HepG2 (cell line): ENCODE measurements around the gene SETD1A. TPM values are rescaled to one million over a fixed set of nuclear protein-coding genes. Genes with fewer than 3 reads are reported as not detected.

Experiments
- FOXA3 ChIP-seq: IDR thresholded peaks from 2 replicates; pipeline ENCODE4 v1.6.1; 2016; ENCODE audit warnings: missing genetic modification reagents, missing compliant biosample characterization
- HMG20A ChIP-seq: IDR thresholded peaks from 2 replicates; pipeline ENCODE4 v1.6.1; 2016; ENCODE audit warnings: borderline replicate concordance
- MLLT10 ChIP-seq: sonication (generic); formaldehyde crosslinking; IDR thresholded peaks from 2 replicates; pipeline ENCODE4 v1.4.0; 2020; ENCODE audit warnings: missing genetic modification reagents
- MTA1 ChIP-seq: sonication (generic); formaldehyde crosslinking; IDR thresholded peaks from 2 replicates; pipeline ENCODE4 v1.4.0; 2020; ENCODE audit warnings: missing genetic modification reagents, mild to moderate bottlenecking, borderline replicate concordance
- SKI ChIP-seq: fragments of 450-650 bp; IDR thresholded peaks from one replicate; pipeline ENCODE4 v1.6.1; 2018; ENCODE audit warnings: mild to moderate bottlenecking; ENCODE audit not compliant: partially characterized antibody
- ZFP36 ChIP-seq: fragments of 150-350 bp; IDR thresholded peaks from 2 replicates; pipeline ENCODE4 v1.6.1; 2018; ENCODE audit warnings: borderline replicate concordance, low read length, low read depth; ENCODE audit not compliant: partially characterized antibody
- ZMAT3 ChIP-seq: sonication (generic); formaldehyde crosslinking; conservative IDR thresholded peaks from 2 replicates; pipeline ENCODE4 v1.7.0; 2021; ENCODE audit warnings: missing genetic modification reagents
- ZNF124 ChIP-seq: sonication (generic); formaldehyde crosslinking; IDR thresholded peaks from 2 replicates; pipeline ENCODE4 v1.4.0; 2020; ENCODE audit warnings: missing genetic modification reagents
- ZNF205 ChIP-seq: IDR thresholded peaks from 2 replicates; pipeline ENCODE4 v1.6.1; 2018; ENCODE audit warnings: missing biosample characterization, missing genetic modification reagents
- ZNF441 ChIP-seq: sonication (generic); formaldehyde crosslinking; IDR thresholded peaks from 2 replicates; pipeline ENCODE4 v1.7.0; 2021; ENCODE audit warnings: missing genetic modification reagents, borderline replicate concordance
- ZNF629 ChIP-seq: sonication (generic); formaldehyde crosslinking; conservative IDR thresholded peaks from 2 replicates; pipeline ENCODE4 v1.5.0; 2020; ENCODE audit warnings: missing genetic modification reagents
- ZNF670 ChIP-seq: sonication (generic); formaldehyde crosslinking; IDR thresholded peaks from 2 replicates; pipeline ENCODE4 v1.8.0; 2022; ENCODE audit warnings: mild to moderate bottlenecking, missing genetic modification reagents, borderline replicate concordance
- polyA plus RNA-seq, 8 experiments: library from polyadenylated mRNA; depleted of rRNA in 3 of 8; stranded (reverse) in 7 of 8; unstranded in 1 of 8; fragments of >200 nt; fragmentation: Illumina TruSeq in 4 of 8; extraction: Trizol in 4 of 8; gene quantifications; 2 replicates each; pipeline versions ENCODE4 v1.2.1 to v1.2.3, GENCODE V29; 2011 to 2016; ENCODE audit warnings: low read depth in 4 of 8, missing spikeins in 1 of 8, mixed read lengths in 1 of 8; ENCODE audit not compliant: insufficient read depth in 1 of 8
- total RNA-seq, 5 experiments: library from RNA; depleted of rRNA; stranded (reverse); fragments of >200 nt; fragmentation: Illumina TruSeq; extraction: Trizol; gene quantifications; 2 replicates each; pipeline ENCODE4 v1.2.3, GENCODE V29; 2016; ENCODE audit warnings: low read depth in 1 of 5
- TF ChIP-seq, protein P1 (sequence below): IDR thresholded peaks from 2 replicates; pipeline ENCODE4 v1.6.1; 2012; ENCODE audit warnings: low read length, improper control_type of control experiment
- TF ChIP-seq, protein P2 (sequence below): sonication (generic); formaldehyde crosslinking; IDR thresholded peaks from 2 replicates; pipeline ENCODE4 v1.9.0; 2022; ENCODE audit warnings: low read depth, missing genetic modification reagents
- TF ChIP-seq, protein P3 (sequence below): IDR thresholded peaks from 2 replicates; pipeline ENCODE4 v1.4.0; 2020; ENCODE audit warnings: mild to moderate bottlenecking, missing genetic modification reagents
- TF ChIP-seq, protein P4 (sequence below): sonication (generic); formaldehyde crosslinking; IDR thresholded peaks from 2 replicates; pipeline ENCODE4 v1.4.0; 2020; ENCODE audit warnings: missing genetic modification reagents
- TF ChIP-seq, protein P5 (sequence below): sonication (generic); formaldehyde crosslinking; IDR thresholded peaks from 2 replicates; pipeline ENCODE4 v1.9.0; 2021; ENCODE audit warnings: missing genetic modification reagents, borderline replicate concordance

SETD1A gene
- total and polyA plus RNA-seq, 2 of the 13 experiments (the other 11 are each of a cell fraction or from before 2014, with no cell fraction given): 3.8 to 5.6 TPM

DNA sequence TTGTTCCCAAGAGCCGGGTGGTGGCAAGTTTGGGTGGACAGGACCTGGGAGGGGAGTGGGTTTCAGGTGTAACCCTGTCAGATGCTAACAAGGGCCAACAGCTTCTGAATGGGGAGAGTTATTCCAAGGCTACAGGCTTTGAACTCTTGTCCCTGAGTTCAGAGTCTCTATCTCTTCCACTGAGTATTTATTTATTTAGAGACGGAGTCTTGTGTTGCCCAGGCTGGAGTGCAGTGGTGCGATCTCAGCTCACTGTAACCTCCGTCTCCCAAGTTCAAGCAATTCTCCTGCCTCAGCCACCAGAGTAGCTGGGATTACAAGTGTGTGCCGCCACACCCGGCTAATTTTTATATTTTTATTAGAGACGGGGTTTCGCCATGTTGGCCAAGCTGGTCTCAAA, 2.6 kb upstream of the SETD1A start (continued):
- TF ChIP-seq ZNF629 (CRISPR knock-in tag): 0 out of 2 replicates have a peak, but pooled peaks have one; percentile 21
- no peak for TF ChIP-seq MLLT10
- TF ChIP-seq MTA1 (CRISPR knock-in tag): 0 out of 2 replicates have a peak, but pooled peaks have one; percentile 20
- peak; percentile 35; the same call in 1 of the 2 replicates for TF ChIP-seq FOXA3 (CRISPR knock-in tag)
- TF ChIP-seq ZMAT3 (CRISPR knock-in tag): 0 out of 2 replicates have a peak, but pooled peaks have one; percentile 27
- TF ChIP-seq, protein P1, sequence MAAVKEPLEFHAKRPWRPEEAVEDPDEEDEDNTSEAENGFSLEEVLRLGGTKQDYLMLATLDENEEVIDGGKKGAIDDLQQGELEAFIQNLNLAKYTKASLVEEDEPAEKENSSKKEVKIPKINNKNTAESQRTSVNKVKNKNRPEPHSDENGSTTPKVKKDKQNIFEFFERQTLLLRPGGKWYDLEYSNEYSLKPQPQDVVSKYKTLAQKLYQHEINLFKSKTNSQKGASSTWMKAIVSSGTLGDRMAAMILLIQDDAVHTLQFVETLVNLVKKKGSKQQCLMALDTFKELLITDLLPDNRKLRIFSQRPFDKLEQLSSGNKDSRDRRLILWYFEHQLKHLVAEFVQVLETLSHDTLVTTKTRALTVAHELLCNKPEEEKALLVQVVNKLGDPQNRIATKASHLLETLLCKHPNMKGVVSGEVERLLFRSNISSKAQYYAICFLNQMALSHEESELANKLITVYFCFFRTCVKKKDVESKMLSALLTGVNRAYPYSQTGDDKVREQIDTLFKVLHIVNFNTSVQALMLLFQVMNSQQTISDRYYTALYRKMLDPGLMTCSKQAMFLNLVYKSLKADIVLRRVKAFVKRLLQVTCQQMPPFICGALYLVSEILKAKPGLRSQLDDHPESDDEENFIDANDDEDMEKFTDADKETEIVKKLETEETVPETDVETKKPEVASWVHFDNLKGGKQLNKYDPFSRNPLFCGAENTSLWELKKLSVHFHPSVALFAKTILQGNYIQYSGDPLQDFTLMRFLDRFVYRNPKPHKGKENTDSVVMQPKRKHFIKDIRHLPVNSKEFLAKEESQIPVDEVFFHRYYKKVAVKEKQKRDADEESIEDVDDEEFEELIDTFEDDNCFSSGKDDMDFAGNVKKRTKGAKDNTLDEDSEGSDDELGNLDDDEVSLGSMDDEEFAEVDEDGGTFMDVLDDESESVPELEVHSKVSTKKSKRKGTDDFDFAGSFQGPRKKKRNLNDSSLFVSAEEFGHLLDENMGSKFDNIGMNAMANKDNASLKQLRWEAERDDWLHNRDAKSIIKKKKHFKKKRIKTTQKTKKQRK: no peak
- TF ChIP-seq HMG20A (CRISPR knock-in tag): peak; percentile 27; the same call in 1 of the 2 replicates
- TF ChIP-seq, protein P2, sequence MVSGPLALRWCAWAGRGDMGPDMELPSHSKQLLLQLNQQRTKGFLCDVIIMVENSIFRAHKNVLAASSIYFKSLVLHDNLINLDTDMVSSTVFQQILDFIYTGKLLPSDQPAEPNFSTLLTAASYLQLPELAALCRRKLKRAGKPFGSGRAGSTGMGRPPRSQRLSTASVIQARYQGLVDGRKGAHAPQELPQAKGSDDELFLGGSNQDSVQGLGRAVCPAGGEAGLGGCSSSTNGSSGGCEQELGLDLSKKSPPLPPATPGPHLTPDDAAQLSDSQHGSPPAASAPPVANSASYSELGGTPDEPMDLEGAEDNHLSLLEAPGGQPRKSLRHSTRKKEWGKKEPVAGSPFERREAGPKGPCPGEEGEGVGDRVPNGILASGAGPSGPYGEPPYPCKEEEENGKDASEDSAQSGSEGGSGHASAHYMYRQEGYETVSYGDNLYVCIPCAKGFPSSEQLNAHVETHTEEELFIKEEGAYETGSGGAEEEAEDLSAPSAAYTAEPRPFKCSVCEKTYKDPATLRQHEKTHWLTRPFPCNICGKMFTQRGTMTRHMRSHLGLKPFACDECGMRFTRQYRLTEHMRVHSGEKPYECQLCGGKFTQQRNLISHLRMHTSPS: no peak
- no peak for TF ChIP-seq ZNF670 (CRISPR knock-in tag)
- TF ChIP-seq ZFP36: no peak
- peak; percentile 83; the same call in 1 of the 2 replicates for TF ChIP-seq ZNF441
- no peak for TF ChIP-seq ZNF124 (CRISPR knock-in tag)
- no peak for TF ChIP-seq ZNF205 (CRISPR knock-in tag)
- TF ChIP-seq, protein P3, sequence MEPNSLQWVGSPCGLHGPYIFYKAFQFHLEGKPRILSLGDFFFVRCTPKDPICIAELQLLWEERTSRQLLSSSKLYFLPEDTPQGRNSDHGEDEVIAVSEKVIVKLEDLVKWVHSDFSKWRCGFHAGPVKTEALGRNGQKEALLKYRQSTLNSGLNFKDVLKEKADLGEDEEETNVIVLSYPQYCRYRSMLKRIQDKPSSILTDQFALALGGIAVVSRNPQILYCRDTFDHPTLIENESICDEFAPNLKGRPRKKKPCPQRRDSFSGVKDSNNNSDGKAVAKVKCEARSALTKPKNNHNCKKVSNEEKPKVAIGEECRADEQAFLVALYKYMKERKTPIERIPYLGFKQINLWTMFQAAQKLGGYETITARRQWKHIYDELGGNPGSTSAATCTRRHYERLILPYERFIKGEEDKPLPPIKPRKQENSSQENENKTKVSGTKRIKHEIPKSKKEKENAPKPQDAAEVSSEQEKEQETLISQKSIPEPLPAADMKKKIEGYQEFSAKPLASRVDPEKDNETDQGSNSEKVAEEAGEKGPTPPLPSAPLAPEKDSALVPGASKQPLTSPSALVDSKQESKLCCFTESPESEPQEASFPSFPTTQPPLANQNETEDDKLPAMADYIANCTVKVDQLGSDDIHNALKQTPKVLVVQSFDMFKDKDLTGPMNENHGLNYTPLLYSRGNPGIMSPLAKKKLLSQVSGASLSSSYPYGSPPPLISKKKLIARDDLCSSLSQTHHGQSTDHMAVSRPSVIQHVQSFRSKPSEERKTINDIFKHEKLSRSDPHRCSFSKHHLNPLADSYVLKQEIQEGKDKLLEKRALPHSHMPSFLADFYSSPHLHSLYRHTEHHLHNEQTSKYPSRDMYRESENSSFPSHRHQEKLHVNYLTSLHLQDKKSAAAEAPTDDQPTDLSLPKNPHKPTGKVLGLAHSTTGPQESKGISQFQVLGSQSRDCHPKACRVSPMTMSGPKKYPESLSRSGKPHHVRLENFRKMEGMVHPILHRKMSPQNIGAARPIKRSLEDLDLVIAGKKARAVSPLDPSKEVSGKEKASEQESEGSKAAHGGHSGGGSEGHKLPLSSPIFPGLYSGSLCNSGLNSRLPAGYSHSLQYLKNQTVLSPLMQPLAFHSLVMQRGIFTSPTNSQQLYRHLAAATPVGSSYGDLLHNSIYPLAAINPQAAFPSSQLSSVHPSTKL: peak; percentile 82
- TF ChIP-seq, protein P4, sequence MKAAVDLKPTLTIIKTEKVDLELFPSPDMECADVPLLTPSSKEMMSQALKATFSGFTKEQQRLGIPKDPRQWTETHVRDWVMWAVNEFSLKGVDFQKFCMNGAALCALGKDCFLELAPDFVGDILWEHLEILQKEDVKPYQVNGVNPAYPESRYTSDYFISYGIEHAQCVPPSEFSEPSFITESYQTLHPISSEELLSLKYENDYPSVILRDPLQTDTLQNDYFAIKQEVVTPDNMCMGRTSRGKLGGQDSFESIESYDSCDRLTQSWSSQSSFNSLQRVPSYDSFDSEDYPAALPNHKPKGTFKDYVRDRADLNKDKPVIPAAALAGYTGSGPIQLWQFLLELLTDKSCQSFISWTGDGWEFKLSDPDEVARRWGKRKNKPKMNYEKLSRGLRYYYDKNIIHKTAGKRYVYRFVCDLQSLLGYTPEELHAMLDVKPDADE: no peak
- TF ChIP-seq SKI: peak; percentile 41
- TF ChIP-seq, protein P5, sequence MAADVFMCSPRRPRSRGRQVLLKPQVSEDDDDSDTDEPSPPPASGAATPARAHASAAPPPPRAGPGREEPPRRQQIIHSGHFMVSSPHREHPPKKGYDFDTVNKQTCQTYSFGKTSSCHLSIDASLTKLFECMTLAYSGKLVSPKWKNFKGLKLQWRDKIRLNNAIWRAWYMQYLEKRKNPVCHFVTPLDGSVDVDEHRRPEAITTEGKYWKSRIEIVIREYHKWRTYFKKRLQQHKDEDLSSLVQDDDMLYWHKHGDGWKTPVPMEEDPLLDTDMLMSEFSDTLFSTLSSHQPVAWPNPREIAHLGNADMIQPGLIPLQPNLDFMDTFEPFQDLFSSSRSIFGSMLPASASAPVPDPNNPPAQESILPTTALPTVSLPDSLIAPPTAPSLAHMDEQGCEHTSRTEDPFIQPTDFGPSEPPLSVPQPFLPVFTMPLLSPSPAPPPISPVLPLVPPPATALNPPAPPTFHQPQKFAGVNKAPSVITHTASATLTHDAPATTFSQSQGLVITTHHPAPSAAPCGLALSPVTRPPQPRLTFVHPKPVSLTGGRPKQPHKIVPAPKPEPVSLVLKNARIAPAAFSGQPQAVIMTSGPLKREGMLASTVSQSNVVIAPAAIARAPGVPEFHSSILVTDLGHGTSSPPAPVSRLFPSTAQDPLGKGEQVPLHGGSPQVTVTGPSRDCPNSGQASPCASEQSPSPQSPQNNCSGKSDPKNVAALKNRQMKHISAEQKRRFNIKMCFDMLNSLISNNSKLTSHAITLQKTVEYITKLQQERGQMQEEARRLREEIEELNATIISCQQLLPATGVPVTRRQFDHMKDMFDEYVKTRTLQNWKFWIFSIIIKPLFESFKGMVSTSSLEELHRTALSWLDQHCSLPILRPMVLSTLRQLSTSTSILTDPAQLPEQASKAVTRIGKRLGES (CRISPR knock-in tag): no peak
